ENCODE measurements around the gene FMO5.
A peak's percentile ranks its signal among the peaks of the same experiment; 100 is the strongest.
"Not testable (repeated sequence)": the region's sequence is repeated elsewhere in the genome, so short reads cannot be mapped to it uniquely, and the experiment has no call there.

The FMO5 gene

DNA sequence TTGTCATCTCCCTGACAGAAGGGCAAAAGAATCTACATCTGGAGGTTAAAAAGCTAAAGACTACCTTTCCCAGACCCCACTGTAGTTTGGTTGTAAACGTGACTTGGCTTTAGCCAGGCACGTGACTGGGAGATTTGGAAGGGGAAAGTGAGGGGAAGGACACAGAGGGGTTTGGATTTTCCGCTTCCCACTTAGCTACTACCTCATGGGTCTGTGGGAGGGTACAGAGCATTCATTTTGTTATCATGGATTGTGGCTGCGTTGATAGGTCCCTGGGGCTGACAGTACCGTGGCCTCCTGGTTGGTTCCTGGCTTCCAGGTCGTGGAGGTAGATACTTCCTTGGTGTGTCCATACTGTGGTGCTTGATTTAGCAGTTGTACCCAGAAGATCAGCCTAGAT, 20.0 kb upstream of the FMO5 start:
- Mint-ChIP-seq H3K36me3 (ENCODE audit: low read depth) (peaks cover 8% of the 10 kb centered on the region), H3K4me3 (peak overlapping the region; percentile 9), H3K27me3 (ENCODE audit: low read depth) (no peaks in the 10 kb centered on the region), H3K4me1 (ENCODE audit: low read depth) (peaks cover 44% of the 10 kb centered on the region), H3K27ac (no peak overlapping the region), H3K9me3 (no peaks in the 10 kb centered on the region)

DNA sequence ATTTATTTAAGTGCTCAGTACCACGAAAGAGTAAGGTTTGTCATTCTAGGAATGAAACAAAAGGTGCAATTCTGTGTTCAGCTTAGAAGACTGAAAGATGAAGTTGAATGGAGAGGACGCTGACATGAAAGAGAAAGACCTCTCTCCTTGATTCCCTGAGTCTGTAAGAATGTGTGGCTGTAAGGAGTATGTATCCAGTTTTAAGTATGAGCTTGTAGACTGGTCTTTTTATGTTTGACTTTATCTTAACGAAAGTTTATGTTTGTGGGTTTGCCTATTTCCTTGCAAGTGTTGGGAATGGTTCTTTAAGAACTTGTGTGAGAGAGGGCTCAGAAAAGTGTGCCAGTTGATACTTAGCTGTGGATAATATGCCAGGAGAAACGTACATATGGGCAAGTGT, 18.7 kb upstream of the FMO5 start:
- H3K27ac Mint-ChIP-seq, result no peak overlapping the region
- H3K4me1 Mint-ChIP-seq (ENCODE audit: low read depth), result peaks cover 40% of the 10 kb centered on the region
- H3K4me3 Mint-ChIP-seq, result peak overlapping the region; percentile 98
- peaks cover 5% of the 10 kb centered on the region for H3K27me3 Mint-ChIP-seq (ENCODE audit: low read depth)
- peaks cover 8% of the 10 kb centered on the region for H3K36me3 Mint-ChIP-seq (ENCODE audit: low read depth)
- no peaks in the 10 kb centered on the region for H3K9me3 Mint-ChIP-seq

DNA sequence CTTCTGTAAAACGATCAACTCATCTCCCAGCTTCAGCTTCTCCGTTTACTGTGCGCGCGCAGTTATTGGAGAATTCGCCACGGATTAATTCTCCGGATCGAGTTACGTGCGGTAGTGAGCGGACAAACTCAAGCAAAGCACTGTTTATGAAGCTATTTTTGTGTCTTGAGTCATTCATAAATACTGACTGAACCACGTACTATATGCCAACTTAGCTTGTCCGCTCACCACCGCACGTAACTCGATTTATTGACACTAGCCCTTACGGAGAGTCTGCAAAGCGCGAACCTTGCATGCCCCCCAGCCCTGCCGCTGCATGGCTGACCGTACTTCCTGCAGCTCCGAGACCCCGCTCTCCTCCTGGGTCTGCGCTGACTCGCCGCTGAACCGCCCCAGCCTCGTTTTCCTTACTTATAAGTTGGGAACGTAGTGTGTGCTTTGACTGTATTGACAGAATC, 18.1 kb upstream of the FMO5 start:
- H3K9me3 Mint-ChIP-seq, result no peaks in the 10 kb centered on the region
- peaks cover 40% of the 10 kb centered on the region for H3K4me1 Mint-ChIP-seq (ENCODE audit: low read depth)
- H3K27me3 Mint-ChIP-seq (ENCODE audit: low read depth), result peaks cover 6% of the 10 kb centered on the region
- H3K36me3 Mint-ChIP-seq (ENCODE audit: low read depth), result peaks cover 8% of the 10 kb centered on the region
- peak overlapping the region; percentile 98 for H3K4me3 Mint-ChIP-seq
- H3K27ac Mint-ChIP-seq, result peak overlapping the region; percentile 84

DNA sequence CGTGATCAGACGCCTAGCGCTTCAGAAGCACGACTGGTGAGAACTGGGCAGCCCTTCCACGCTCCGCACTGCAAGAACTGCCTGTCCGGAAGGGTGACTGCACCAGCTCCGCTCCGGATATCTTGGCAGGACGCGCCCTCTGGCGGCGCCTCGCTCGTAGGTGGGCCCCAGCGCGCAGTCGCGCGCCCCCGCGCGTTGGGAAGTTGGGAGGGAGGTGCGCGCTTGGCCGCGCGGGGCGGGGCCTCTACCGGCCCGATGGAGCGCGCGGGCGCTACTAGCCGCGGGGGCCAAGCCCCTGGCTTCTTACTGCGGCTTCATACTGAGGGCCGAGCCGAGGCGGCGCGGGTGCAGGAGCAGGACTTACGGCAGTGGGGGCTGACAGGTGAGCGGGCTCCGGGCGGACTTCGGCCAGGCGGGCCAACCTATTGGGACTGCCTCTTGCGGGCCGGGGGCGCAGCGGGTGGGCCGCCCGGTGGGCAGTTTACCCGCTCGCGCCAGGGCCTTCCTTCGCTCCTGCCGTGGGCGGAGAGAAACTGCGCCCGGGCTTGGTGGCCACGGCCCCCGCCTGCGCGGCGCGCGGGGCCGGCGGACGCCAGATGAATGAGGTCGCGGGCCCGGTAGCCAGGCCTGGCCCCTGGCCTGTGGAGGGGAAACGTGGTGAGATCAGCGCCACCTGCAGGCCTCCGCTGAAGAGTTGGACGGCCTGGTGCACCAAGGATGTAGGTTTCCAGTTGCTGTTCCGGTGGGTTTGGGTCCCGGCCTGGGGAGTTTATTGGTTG, 17.5 kb upstream of the FMO5 start, which contains the start of gene CHD1L:
Gene CHD1L (plus strand): TSS at position 236 of the 779 bp plus-strand sequence. CDS start 20 bp downstream, at position 256.
- peak within 1 kb of the TSS; percentile 98 for H3K4me3 Mint-ChIP-seq
- H3K27ac Mint-ChIP-seq, result peak within 1 kb of the TSS; percentile 84
- H3K36me3 Mint-ChIP-seq (ENCODE audit: low read depth), result peaks cover 8% of the 10 kb centered on the region
- peaks cover 38% of the 10 kb centered on the region for H3K4me1 Mint-ChIP-seq (ENCODE audit: low read depth)
- H3K27me3 Mint-ChIP-seq (ENCODE audit: low read depth), result peaks cover 8% of the 10 kb centered on the region
- no peaks in the 10 kb centered on the region for H3K9me3 Mint-ChIP-seq

DNA sequence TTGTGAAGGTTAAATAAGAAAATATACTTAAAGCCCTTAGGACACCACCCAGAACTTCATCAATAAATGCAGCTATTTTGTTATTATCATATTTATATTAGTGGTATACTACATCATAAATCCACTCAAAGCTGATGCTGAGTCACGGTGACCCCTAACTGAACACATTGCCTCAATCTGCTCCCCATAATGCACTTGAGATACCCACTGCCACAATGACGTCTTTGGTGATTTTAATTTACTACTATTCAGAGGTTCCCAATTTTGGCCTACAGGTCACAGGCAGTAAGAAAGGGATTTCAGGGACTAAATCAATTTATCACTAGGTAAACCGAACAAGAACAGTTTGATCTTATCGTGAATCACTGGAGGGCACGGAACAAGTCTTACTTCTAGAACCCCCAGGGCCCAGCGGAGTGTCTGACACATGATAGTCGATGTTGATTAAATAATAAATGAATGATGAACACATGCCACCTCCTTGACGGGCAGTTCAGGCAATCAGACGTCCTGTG, 16.9 kb upstream of the FMO5 start:
- peak overlapping the region; percentile 84 for H3K27ac Mint-ChIP-seq
- peaks cover 31% of the 10 kb centered on the region for H3K4me1 Mint-ChIP-seq (ENCODE audit: low read depth)
- H3K27me3 Mint-ChIP-seq (ENCODE audit: low read depth), result peaks cover 8% of the 10 kb centered on the region
- no peaks in the 10 kb centered on the region for H3K9me3 Mint-ChIP-seq
- peak overlapping the region; percentile 87 for H3K4me3 Mint-ChIP-seq
- peaks cover 8% of the 10 kb centered on the region for H3K36me3 Mint-ChIP-seq (ENCODE audit: low read depth)

DNA sequence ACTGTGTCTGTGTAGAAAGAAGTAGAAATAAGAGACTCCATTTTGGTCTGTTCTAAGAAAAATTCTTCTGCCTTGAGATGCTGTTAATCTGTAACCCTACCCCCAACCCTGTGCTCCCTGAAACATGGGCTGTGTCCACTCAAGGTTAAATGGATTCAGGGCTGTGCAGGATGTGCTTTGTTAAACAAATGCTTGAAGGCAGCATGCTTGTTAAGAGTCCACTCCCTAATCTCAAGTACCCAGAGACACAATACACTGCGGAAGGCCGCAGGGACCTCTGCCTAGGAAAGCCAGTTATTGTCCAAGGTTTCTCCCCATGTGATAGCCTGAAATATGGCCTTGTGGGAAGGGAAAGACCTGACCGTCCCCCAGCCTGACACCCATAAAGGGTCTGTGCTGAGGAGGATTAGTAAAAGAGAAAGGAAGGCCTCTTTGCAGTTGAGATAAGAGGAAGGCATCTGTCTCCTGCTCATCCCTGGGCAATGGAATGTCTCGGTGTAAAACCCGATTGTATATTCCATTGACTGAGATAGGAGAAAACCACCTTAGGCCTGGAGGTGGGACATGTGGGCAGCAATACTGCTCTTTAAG, 15.1 kb upstream of the FMO5 start:
- not testable (repeated sequence) for H3K4me3 Mint-ChIP-seq; H3K27ac Mint-ChIP-seq; H3K9me3 Mint-ChIP-seq; H3K27me3 Mint-ChIP-seq (ENCODE audit: low read depth); H3K36me3 Mint-ChIP-seq (ENCODE audit: low read depth)
- H3K4me1 Mint-ChIP-seq (ENCODE audit: low read depth), result peaks cover 17% of the 10 kb centered on the region

DNA sequence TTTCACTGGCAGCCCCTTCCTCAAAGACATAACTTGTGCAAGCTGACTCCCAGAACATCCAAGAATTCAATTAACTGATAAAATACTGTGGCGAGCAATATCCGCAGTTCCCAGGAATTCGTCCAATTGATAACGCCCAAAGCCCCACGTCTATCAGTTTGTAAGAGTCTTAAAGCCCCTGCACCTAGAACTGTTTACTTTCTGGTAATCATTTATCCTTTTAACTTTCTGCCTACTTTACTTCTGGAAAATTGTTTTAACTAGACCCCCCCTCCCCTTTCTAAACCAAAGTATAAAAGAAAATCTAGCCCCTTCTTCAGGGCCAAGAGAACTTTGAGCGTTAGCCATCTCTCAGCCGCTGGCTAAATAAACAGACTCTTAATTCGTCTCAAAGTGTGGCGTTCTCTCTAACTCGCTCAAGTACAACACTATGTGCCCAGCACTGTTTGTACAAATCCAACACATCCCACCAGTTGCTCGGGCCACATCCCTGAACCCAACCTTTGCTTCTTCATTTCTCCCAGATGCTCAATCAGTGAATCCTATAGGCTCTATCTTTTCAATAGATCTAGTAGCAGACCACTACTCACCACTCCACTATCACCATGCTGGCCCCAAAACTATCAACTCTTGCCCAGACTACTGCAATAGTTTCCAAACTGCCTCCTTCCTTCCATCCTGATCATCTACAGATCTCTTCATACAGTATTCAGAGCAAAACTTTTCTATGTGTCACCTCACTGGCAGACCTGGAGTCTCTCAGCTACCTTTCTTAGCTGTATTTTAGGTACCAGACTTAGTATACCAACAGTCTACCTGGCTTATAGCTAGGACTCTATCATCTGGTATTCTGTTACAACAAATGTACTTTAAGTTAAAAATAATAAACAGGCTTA, 14.0 kb upstream of the FMO5 start:
- H3K9me3 Mint-ChIP-seq, result peaks cover 9% of the 10 kb centered on the region
- H3K27me3 Mint-ChIP-seq (ENCODE audit: low read depth), result peaks cover 8% of the 10 kb centered on the region
- no peak overlapping the region for H3K27ac Mint-ChIP-seq
- no peak overlapping the region for H3K4me3 Mint-ChIP-seq
- H3K36me3 Mint-ChIP-seq (ENCODE audit: low read depth), result peaks cover 4% of the 10 kb centered on the region
- H3K4me1 Mint-ChIP-seq (ENCODE audit: low read depth), result peaks cover 10% of the 10 kb centered on the region

DNA sequence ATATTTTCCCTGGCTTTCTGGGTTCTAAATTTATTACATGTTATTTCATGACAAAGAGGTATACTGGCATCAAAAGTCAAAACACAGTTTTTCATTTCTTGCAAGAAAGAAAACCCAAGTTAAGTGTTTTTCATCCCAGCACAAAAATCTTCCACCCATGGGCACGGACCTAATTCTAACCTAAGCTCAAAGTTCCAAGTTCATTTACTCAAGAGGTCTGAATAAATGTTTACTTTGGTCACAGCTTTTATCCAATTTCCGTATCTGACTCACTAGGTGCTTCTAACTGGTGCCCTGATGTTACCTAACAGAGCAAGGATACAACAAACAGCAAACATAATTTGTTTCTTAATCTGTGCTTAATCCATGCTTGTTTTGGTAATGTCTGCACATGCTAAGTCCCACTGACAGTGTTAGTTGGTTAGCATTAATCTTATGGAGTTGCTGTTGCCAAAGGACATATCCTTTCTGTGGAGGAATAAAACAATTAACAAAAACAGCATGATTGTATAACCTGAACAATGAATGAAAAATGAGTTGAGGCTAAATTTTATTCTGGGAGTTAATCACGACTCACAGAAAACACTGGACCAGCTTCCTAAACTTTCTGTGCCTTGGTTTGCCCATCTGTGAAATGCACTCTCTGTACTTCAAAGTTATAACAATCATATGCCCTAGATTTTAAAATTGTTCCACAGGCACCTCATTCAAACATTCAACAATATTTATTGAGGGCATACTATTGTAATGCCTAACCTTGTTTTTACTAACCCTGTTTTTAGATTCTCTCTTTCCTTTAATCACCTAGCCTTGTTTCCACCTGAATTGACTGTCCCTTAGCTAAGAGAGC, 13.1 kb upstream of the FMO5 start:
- H3K9me3 Mint-ChIP-seq, result peaks cover 9% of the 10 kb centered on the region
- H3K4me3 Mint-ChIP-seq, result no peak overlapping the region
- H3K4me1 Mint-ChIP-seq (ENCODE audit: low read depth), result peaks cover 4% of the 10 kb centered on the region
- peaks cover 8% of the 10 kb centered on the region for H3K27me3 Mint-ChIP-seq (ENCODE audit: low read depth)
- H3K36me3 Mint-ChIP-seq (ENCODE audit: low read depth), result no peaks in the 10 kb centered on the region
- H3K27ac Mint-ChIP-seq, result no peak overlapping the region

DNA sequence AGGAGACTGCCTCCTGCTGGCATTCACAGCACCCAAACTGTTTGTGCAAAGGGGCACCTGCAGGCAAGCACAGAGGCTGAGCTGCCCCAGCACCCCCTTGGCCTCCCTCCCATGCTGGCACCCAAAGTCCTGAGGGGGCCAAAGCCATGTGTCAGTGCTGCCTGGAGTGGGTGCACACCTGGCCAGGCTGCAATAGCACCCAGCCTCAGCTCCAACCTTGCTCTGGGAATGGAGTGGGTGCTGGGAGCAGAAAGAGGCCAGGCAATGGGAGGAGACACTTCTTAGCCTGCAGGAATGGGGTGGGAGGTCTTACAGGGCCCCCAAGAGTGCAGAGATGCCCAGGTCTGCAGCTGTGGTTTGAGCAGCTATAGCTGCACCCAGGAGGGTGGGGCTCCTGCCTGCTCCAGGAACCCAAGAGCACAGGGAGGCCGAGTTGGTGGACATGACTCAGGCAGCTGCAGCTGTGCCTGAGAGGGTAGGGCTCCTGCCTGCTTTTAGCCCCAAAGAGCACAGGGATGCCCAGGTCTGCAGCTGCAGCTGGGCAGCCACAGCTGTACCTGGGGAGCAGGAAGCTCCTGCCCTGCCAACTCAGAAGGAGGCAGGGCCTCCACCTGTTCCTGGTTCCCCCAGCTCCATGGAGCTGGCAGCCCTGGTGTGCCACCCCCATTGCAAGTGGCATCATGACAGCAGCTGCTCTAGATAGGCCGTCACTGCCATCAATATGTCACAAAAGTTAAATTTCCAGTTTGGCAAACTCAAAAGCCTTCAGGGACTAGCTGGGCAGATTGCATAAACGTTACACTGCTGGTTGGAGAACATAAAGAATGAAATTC, 12.0 kb upstream of the FMO5 start:
- Mint-ChIP-seq H3K27ac (no peak overlapping the region), H3K27me3 (ENCODE audit: low read depth) (peaks cover 8% of the 10 kb centered on the region), H3K4me3 (no peak overlapping the region), H3K4me1 (ENCODE audit: low read depth) (peaks cover 3% of the 10 kb centered on the region), H3K9me3 (peaks cover 9% of the 10 kb centered on the region), H3K36me3 (ENCODE audit: low read depth) (no peaks in the 10 kb centered on the region)

DNA sequence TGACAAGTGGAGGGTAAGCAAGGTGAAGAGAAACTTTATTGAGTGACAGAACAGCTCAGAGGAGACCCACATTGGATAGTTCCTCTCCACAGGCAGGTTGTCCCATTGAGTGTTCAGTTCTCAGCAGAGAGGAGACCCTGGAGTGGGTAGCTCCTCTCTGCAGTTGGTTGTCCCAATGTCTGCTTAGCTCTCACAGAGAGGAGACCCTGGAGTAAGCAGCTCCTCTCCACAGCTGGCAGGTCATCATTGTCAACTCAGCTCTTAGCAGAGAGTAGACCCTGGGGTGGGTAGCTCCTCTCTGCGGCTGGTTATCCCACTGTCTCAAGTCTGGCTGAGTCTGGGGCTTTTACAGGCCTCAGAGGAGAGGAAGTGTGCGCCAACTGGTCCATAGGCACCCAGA, 11.3 kb upstream of the FMO5 start:
- Mint-ChIP-seq H3K9me3 (peaks cover 9% of the 10 kb centered on the region), H3K4me3 (no peak overlapping the region), H3K4me1 (ENCODE audit: low read depth) (no peaks in the 10 kb centered on the region), H3K27me3 (ENCODE audit: low read depth) (peaks cover 8% of the 10 kb centered on the region), H3K27ac (no peak overlapping the region), H3K36me3 (ENCODE audit: low read depth) (no peaks in the 10 kb centered on the region)

DNA sequence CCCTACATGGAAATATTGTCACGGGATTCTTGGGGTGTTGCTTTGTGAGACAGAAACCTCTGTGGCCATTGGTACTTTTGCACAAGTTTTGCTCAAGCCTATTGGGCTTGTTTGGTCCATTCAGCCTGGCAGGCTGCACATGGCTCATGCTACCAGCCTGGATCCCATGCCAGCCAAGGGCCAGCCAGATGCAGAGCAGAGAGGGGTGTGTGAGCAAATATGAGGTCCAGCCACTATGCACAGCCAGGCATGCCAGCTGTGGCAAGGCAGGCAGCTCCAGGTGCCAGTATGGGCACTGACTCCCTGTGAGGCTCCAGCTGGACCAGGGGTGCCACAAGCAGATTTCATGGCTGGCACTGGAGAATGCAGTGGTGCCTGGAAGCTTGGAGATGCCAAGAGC, 10.7 kb upstream of the FMO5 start:
- peaks cover 9% of the 10 kb centered on the region for H3K27me3 Mint-ChIP-seq (ENCODE audit: low read depth)
- no peak overlapping the region for H3K27ac Mint-ChIP-seq
- no peak overlapping the region for H3K4me3 Mint-ChIP-seq
- no peaks in the 10 kb centered on the region for H3K4me1 Mint-ChIP-seq (ENCODE audit: low read depth)
- no peaks in the 10 kb centered on the region for H3K36me3 Mint-ChIP-seq (ENCODE audit: low read depth)
- H3K9me3 Mint-ChIP-seq, result peaks cover 9% of the 10 kb centered on the region

DNA sequence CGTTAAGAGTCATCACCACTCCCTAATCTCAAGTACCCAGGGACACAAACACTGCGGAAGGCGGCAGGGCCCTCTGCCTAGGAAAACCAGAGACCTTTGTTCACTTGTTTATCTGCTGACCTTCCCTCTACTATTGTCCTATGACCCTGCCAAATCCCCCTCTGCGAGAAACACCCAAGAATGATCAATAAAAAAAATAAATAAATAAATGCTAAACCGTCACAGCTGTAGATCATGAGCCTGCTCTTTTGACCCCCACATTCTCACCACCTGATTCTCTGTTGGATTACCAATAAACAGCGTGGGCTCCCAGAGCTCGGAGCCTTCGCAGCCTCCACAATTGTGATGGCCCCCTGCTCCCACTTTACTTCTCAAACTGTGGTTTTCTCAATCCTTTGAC, 8.8 kb upstream of the FMO5 start:
- H3K36me3 Mint-ChIP-seq (ENCODE audit: low read depth); H3K27ac Mint-ChIP-seq; H3K9me3 Mint-ChIP-seq: not testable (repeated sequence)

DNA sequence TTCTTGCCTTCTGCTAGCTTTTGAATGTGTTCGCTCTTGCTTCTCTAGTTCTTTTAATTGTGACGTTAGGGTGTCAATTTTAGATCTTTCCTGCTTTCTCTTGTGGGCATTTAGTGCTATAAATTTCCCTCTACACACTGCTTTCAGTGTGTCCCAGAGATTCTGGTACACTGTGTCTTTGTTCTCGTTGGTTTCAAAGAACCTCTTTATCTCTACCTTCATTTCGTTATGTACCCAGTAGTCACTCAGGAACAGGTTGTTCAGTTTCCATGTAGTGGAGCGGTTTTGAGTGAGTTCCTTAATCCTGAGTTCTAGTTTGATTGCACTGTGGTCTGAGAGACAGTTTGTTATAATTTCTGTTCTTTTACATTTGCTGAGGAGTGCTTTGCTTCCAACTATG, 5.9 kb upstream of the FMO5 start:
- not testable (repeated sequence) for H3K4me3 Mint-ChIP-seq; H3K36me3 Mint-ChIP-seq (ENCODE audit: low read depth); H3K27ac Mint-ChIP-seq; H3K9me3 Mint-ChIP-seq; H3K4me1 Mint-ChIP-seq (ENCODE audit: low read depth); H3K27me3 Mint-ChIP-seq (ENCODE audit: low read depth)

More for the DNA sequence above, 8.8 kb upstream of the FMO5 start:
- H3K4me1 Mint-ChIP-seq (ENCODE audit: low read depth); H3K4me3 Mint-ChIP-seq; H3K27me3 Mint-ChIP-seq (ENCODE audit: low read depth): not testable (repeated sequence)

Data from T-helper 1 cell treated with Interleukin-12 subunit alpha and Interleukin-12 subunit beta and Interleukin-4 antibody, amounts not matched to agents 30 μg/mL and 1 μg/mL, for 36 hours (primary cell).